NOMO-1 treated with DMSO at 0.1 percent for 48 hours (cell line): ENCODE results near the gene USP22.

ENCODE experiments used
- DNase-seq: peaks from one replicate; lab custom pipeline; 2025; ENCODE audit not compliant: unreplicated experiment; lab: John Stamatoyannopoulos, UW

Gene USP22

DNA sequence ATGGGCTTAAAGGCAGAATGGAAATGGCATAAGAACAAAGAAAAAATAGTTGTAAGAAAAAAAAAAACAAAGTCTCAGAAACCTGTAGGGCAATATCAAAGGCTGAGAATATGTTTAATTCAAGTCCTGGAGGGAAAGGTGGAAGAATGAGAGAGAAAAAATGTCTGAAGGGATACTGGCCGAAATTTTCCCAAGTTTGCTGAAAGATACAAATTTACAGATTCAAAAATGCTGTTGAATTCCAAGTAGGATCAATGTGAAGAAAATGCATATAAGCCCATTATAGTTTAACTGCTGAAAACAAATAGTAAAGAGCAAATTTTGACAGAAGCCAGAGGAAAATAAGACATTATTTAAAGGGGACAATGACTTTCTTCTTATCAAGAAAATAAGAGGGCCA, 6.6 kb upstream of the USP22 start:
- no peak for DNase-seq

DNA sequence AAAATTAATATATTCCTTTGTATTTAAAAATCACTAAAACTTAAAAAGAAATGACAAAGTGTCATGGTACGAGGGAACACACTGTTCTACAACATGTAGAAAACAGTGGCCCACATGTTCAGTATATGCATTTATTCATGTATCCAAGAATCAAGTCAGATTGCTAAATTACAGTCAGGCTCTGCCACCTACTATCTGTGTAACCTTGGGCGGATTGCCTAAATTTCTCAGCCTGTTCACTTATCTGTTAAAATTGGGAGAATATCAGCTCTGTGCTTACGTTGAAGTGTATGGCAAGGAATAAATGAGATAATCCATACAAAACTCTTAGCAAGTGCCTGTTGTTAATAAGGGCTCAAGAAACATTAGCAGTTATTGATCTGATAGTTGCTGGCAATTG, 3.4 kb upstream of the USP22 start:
- DNase-seq = no peak

DNA sequence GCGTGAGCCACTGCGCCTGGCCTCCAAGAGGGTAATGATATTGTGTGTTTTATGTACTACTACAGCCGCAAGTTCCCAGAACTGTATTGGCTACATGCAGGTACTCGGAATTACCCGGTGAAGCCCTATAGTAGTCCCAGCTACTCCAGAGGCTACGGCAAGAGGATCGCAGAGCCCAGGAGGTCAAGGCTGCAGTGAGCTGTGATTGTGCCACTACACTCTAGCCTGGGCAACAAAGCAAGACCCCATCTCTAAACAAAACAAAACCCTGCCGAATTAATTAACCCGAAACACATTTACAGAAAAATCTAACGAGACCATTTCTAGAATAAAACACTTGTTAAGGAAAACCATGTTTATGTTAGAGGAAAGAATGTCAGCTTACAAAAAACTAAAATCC, 2.2 kb upstream of the USP22 start:
- DNase-seq = no peak

DNA sequence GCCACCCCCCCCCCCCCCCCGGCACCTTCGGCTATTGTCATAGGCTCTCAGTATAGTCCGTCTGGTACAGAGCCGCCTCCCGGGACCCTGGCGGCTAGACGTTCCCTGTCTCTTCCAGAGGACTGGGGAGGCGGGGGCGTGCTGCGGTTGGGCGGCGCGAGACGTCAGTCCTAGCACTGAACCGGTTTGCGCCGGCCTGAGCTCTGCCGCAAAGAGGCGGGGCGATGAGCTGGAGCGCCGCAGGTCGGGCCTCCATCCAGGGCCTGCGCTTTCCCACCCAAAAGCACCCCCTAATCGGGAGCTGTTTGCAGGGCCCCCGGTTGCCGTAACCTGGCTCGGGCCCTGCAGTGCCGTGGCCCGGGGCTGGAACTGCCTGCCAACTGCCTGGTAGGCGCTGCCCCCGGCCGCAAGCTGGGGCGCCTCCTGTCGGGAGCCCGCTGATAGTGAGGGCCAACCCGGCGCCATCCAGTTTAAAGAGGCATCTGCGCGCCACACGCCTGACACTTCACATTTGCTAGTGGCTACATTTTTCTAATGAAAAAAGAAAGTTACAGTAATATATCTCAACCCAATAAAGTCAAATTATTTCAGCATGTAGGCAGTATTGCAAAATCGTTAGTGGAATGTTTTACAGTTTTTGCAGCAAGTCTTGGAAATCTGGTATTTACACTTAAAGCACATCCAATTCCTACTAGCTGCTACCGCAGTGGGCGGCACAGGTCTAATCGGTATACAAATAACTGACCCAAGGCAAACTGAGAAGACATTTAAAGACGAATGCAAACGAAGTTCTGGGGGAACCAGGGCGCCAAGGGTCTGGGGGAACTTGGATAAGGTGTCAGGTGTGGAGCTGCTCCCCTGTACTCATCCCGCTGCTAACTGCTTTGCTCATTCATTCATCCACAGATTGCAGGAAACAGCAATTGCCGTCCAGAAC, 753 bp upstream of the USP22 start:
- DNase-seq = peak; percentile 99

DNA sequence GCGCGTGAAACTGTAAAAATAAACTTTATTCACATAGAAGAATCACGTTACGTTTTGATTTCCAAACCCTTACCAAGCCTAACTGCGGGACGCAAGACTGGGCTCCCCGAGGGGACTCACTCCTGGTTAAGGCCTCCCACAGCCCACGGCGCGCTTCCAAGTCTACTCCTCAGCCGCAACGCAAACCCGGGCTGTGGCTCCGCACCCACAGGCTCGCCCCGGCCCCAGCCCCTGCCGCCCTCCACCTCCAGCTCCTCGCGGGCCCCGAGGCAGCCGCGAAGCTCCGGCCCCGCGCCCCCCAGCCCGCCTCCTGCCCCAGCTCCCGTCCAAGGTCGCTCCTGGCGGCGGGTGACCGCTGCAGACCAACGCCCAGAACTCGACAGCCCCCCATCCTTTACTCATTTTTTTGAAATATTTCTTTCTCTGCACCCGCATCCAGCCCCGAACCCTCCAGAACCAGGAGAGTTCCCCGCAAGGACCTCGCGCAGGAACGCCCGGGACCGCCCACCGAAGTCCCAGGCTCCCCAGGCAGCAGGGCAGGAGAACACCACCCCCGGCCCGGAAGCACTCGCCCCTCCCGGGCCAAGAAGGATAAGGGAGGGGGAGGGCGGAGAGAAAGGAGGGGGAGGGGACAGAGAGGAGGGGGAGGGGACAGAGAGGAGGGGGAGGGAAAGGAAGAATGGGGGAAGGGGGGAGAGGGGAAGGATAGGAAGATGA, 912 bp downstream of the USP22 start:
- peak; percentile 67 for DNase-seq

DNA sequence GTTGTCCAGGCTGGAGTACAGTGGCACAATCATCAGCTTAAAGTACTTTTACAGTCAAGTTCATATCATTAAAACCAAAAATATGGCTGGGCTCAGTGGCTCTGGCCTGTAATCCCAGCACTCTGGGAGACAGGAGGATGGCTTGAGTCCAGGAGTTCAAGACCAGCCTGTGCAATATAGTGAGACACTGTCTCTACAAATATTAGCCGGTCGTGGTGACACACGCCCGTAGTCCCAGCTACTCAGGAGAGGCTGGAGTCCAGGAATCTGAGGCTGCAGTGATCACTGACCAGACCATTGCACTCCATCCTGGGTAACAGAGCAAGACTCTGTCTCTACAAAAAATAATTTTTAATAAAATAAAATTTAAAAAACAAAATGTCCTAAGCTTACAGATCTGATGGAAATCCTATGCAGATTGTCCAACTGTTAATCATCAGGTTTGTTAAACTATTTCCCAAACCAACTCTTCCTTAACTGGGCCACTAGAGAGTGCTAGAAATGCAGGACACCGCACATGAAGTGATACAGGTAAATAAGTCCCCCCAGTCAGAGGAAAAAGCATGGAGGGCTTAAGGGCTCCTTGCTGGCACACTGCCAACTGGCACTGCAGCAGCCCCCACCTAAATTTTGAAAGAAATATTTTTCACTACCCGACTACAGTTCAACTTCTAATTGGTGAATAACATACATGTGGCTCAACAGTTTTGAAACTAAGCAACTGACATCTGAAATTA, 2.8 kb downstream of the USP22 start:
- peak; percentile 48 for DNase-seq

DNA sequence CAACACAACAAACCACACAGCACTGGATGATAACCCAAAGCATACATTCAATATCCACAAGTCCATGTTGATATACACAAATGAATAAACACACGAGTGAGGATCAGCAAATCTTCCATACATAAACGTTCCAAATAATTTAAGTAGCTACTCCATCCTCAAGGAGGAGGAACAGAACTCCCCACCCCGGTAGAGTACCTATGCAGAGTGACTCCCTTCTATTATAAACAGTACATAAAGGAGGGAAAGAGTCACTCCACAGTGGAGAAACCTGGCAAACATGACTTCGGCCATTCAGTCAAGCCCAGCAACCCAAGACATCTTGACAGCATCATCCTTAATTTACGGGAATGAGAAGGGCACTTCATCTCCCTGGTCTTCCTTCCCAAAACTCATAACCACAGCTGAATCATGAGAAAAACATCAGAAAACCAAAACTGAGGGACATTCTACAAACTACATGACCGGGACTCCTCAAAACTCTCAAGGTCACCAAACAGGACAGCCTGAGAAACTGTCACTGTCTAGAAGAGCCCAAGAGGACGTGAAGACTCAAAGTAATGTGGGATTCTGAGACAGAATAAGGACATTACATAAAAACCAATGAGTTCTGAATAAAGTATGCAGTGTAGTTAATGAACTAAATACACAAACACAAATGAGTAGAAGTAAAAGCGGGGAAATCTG, 5.6 kb downstream of the USP22 start:
- no peak for DNase-seq

DNA sequence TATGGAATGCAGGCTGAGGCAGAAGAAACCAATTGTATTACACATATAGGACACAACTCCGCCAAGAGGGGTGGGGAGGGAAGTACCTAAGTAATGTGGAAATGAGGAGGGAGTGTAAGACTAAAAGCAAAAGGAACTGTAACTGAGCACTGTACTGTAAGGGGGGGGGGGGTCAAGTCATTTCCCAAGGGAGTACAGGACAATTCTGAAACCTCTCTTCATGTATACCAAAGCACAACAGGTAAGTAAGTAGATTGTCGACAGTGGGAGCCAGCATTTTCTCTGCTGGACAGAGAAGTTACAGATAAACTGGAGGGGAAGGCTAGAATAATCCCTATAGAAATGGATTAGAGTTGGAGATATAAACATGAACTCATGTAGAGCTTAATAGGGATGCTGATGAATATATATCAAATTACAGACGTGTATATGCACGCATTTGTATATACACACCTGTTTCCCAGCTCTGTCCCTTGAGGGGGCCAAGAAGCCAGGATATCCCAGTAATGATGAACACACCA, 6.4 kb downstream of the USP22 start:
- DNase-seq = no peak

DNA sequence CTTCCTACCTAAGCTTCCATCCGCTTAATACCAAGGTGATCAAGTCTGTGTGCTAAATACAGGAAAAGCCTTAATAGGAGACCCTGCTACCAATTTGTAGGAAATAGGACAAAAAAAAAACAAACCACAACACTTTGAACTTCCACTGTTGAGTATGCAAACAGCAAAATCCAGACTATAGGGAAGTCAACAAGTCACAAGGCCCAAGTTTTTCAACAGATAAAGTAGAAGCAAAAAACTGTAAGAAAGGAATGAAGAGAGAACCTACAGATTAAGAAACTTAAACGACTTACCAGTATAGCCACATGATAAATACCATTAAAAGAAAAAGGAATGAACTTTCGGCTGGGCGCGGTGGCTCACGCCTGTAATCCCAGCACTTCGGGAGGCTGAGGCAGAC, 7.4 kb downstream of the USP22 start:
- DNase-seq = no peak

DNA sequence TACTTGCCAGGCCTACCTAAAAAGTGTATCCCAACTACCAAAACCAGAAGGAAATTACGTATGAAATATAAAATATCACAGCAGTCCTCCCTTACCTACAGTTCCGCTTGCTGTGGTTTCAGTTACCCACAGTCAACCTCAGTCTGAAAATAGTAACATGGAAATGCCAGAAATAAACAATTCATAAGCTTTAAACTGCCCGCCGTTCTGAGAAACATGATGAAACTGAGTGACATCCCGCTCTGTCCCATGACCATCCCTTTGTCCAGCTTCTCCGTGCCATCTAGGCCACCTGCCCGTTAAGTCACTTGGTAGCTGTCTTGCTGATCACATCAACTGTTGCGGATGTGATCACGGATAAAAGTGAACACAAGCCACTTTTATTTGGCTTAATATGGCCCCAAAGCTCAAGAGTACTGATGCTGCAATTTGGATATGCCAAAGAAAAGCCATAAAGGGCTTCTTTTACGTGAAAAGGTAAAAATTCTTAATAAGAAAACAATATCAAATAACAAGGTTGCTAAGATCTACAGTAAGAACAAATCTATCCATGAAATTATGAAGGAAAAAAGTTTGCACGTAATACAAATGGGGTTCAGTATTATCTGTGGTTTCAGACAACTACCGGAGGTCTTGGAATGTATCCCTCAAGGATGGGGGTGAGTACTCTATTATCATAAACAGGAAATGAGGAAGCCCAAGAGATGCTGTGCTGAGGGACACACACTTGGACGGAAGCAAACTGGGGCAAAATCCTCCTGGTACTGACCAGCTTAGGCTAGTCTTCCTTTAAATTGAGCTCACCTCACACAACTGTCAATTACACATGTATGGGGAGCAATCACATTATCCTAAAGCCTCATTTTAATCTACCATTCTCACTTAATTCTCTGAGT, 8.2 kb downstream of the USP22 start:
- DNase-seq = peak; percentile 79

DNA sequence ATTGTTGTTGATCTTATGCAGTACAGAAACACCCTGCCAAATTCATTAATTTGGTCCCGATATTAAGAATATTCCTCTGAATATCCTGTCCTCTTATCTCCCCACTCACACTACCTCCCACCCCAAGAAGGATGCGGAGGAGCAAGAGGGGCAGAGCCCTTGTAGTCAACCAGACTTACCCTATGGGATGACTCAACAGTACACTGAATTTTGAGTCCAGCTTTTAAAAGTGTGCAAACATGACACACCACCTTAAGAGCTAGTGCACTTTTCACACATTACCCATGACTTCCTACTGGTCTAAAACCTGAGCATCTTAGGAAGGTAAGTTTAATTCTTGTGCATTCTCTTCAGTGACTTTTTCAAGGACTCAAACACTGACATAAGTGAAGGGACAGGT, 9.5 kb downstream of the USP22 start:
- no peak for DNase-seq

DNA sequence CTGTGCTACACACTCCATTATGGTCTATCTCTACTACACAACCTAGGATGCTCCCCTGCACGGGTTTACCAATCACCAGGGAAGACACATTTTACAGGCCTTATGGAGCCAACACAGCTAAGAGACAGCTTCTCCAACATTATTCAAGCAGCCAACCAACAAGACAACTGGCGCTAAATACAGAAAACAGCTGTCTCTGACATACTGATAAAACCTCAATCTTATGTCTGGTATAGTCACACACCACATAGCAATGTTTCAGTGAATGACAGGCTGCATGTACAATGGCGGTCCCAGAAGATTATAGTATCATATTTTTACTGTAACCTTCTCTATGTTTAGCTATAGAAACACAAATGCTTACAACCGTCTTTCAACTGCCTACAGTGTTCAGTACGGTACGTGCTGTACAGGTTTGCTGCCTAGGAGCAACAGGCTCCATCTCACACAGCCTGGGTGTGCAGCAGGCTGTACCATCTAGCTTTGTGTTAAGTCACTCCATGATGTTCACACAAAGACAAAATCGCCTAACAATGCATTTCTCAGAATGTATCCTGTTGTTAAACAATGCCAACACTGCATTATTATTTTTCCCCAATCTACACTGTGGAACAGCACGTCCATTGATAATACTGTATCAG, 10.9 kb downstream of the USP22 start:
- no peak for DNase-seq

DNA sequence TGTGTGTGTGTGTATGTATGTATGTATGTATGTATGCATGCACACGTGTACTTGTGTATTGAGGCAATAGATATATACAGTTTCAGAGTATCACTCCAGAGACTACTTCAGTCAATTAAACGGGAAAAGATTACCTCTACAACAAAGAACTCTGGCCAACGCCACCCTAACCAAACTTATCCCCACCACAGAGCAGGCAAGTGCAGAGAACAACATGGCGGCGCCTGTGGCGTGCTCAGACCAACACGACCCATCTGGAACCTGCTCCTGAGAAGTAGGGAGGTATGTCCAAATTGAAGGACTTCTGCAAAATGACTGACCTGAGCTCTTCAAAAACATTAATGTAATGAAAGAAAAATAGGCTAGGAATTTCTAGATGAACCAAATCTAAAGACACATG, 12.4 kb downstream of the USP22 start:
- no peak for DNase-seq

DNA sequence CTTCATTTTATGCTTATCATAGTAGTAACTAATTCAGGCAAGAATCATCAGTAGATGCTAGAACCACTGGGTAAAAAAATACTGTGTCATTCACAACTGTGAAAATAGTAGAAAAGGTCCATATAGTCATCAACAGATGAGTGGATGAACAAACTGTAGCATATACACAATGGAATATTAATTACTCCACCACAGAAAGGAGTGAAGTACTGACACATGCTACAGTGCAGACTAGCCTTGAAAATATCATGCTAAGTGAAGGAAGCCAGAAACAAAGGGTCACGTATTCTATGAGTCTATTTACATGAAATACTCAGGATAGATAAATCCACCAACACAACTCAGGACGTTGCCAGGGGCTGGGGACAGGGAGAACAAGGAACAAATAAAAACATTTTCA, 13.3 kb downstream of the USP22 start:
- DNase-seq = no peak

DNA sequence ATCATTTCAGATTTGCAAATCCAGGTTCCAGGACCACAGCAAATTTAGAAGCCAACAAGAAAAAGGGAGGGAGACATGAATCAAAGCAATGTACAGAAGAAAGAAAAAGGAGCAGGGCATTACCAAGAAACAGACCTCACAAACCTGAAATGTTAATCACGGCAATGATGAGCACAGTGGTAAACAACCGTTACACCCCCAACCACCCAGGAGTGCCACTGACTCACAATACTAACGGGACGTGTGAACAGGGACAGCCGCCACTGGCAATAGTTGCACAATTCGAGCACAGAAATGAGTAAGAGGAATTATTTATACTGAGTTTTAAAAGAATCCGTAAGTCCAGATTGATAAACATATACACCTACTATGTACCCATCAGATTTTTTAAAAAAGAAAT, 13.8 kb downstream of the USP22 start:
- DNase-seq = no peak

DNA sequence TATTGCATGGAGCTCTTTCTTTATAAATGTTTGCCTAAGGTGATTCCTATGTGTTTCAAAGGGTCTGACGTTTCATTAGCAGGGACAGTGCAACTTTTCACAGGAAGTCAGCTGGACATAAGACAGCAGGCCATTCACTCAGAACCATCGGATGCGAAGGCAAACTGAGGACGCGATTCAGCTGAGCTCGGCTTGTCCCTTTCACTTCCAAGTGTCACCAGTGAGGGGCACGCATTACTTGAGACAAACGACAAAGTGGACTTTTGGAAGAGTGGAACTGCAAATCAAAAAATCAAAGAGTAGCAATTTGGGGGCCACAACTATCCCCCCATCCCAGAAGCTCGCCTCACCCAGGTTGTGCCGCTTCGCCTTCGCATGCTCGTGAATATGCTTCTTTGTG, 14.6 kb downstream of the USP22 start:
- no peak for DNase-seq

DNA sequence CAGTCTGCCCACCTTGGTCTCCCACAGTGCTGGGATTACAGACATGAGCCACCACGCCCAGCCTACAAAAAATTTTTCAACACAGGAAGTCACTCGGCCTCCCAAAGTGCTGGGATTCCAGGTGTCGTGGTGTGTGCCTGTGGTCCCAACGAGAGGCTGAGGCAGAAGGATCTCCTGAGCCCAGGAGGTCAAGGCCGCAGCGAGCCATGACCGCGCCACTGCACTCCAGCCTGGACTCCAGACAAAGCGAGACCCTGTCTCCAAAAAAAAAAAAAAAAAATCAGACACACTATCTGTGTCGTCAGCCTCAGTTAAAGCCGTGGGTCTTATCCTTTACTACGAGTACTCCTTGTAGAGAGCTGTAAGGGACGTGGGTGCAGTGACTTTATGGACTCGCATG, 15.8 kb downstream of the USP22 start:
- no peak for DNase-seq

DNA sequence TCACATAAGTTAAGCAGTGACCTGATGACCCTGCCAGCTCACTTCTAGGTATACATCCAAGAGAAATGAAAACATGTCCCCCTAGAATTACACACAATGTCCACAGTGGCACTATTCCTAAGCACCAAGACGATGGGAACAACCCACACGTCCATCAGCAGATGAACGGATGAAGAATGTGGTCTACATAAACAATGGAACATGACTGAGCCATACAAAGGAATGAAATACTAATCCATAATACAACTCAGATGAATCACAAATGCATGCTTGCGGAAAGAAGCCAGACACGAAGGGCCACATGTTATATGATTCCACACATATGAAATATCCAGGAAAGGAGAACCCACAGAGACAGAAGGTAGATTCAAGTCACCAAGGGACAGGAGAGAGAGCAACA, 17.4 kb downstream of the USP22 start:
- no peak for DNase-seq

DNA sequence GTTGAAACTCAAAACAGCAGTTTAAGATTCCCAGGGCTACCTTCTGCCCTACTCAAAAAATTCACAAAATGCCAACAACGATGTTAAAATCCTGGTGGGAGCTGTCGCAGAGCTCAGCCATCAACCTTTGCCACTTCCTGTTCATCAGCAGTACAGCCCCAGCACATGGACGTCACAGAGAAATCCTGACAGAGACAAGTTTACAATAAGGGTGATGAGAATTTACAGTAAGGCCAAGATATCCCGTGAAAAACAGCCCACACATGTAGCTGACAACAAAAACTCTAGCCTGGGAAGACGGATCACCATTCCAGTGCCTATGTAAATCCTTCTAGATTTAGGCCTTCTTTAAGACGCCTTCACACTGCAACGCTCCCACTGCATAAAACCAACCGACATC, 18.8 kb downstream of the USP22 start:
- DNase-seq = no peak
